Measurements from ENCODE around the gene PCOLCE2. TPM values are rescaled to one million over a fixed set of nuclear protein-coding genes. Genes with fewer than 3 reads are reported as not detected.
"Not testable (repeated sequence)": the region's sequence is repeated elsewhere in the genome, so short reads cannot be mapped to it uniquely, and the experiment has no call there.

PCOLCE2 gene
- total RNA-seq, 1 donor from 2014 or later = 1.7 TPM

DNA sequence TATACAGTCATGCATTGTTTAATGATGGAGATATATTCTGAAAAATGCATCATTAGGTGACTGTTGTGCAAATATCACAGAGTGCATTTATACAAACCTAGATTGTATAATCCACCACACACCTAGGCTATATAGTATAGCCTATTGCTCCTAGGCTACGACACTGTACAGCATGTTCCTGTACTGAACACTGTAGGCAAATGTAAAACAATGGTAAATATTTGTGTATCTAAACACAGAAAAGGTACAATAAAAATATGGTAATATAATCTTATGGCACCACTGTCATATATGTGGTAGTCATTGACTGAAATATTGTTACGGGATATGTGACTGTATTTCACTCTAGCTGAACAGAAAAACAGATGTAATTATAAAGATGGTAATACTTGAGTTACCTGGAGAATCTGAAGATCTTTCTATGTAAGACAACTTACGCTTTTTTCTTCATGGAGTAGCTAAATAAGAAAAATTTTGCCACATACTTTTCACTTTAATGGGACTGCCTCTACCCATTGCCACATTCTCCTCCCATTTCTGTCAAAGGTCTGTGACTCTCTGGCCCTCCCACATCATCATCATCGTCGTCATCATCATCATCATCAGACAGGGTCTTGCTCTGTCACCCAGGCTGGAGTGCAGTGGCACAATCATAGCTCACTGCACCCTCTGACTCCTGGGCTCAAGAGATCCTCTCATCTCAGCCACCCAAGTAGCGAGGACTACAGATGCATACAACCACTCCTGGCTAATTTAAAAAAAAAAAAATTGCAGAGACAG, 7.2 kb downstream of the PCOLCE2 start:
- TF ChIP-seq CTCF (IDR thresholded peaks at IDR 0.05; ENCODE audit: insufficient read depth, low read length, poor library complexity, severe bottlenecking) = no peak
- Histone ChIP-seq H3K27me3 (ENCODE audit: control insufficient read depth, insufficient read depth, low read length) (no peaks in the 10 kb centered on the region), H3K36me3 (ENCODE audit: control insufficient read depth, insufficient read depth, low read length) (no peaks in the 10 kb centered on the region), H3K4me3 (ENCODE audit: low read depth, low read length) (no peak overlapping the region)
- no peak for DNase-seq (ENCODE audit: low read depth)

- Histone ChIP-seq H3K27me3 (ENCODE audit: control insufficient read depth, insufficient read depth, low read length) (no peaks in the 10 kb centered on the region), H3K4me3 (ENCODE audit: low read depth, low read length) (no peak overlapping the region), H3K36me3 (ENCODE audit: control insufficient read depth, insufficient read depth, low read length) (no peaks in the 10 kb centered on the region)
- no peak for TF ChIP-seq CTCF (IDR thresholded peaks at IDR 0.05; ENCODE audit: insufficient read depth, low read length, poor library complexity, severe bottlenecking)
- DNase-seq (ENCODE audit: low read depth) = no peak
Measured at GRCh38 chr3:142878649-142879300, 10.1 kb downstream of the PCOLCE2 start.

GRCh38 chr3:142876417-142876816, 12.5 kb downstream of the PCOLCE2 start:
- no peaks in the 10 kb centered on the region for H3K36me3 ChIP-seq (ENCODE audit: control insufficient read depth, insufficient read depth, low read length)
- H3K27me3 ChIP-seq (ENCODE audit: control insufficient read depth, insufficient read depth, low read length) = no peaks in the 10 kb centered on the region
- no peak overlapping the region for H3K4me3 ChIP-seq (ENCODE audit: low read depth, low read length)
- no peak for DNase-seq (ENCODE audit: low read depth)
- no peak for TF ChIP-seq CTCF (IDR thresholded peaks at IDR 0.05; ENCODE audit: insufficient read depth, low read length, poor library complexity, severe bottlenecking)

GRCh38 chr3:142875583-142876207, 13.2 kb downstream of the PCOLCE2 start:
- no peak for TF ChIP-seq CTCF (IDR thresholded peaks at IDR 0.05; ENCODE audit: insufficient read depth, low read length, poor library complexity, severe bottlenecking)
- no peaks in the 10 kb centered on the region for H3K27me3 ChIP-seq (ENCODE audit: control insufficient read depth, insufficient read depth, low read length)
- no peaks in the 10 kb centered on the region for H3K36me3 ChIP-seq (ENCODE audit: control insufficient read depth, insufficient read depth, low read length)
- no peak for DNase-seq (ENCODE audit: low read depth)
- no peak overlapping the region for H3K4me3 ChIP-seq (ENCODE audit: low read depth, low read length)

- H3K4me3 ChIP-seq (ENCODE audit: low read depth, low read length) = no peak overlapping the region
- DNase-seq (ENCODE audit: low read depth) = no peak
- H3K36me3 ChIP-seq (ENCODE audit: control insufficient read depth, insufficient read depth, low read length) = no peaks in the 10 kb centered on the region
- TF ChIP-seq CTCF (IDR thresholded peaks at IDR 0.05; ENCODE audit: insufficient read depth, low read length, poor library complexity, severe bottlenecking) = no peak
- H3K27me3 ChIP-seq (ENCODE audit: control insufficient read depth, insufficient read depth, low read length) = no peaks in the 10 kb centered on the region
Measured at GRCh38 chr3:142875099-142875498, 13.8 kb downstream of the PCOLCE2 start.

DNA sequence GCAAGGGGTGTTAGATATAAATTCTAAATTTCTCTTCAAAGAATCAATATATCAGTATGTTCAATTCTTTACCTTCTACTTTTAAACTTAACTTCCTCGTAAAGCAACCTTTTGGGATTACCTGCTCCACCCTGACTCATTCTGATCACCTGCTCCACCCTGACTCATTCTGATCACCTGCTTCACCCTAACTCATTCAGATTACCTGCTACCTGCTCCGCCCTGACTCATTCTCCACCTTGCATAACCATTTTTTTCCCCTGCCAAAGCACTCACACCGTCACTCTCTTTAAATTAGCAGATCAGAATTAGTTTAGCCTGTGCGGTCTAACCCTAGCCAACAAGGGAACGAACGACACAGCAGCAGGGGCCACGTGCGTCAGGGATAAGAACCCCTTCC, 20.5 kb downstream of the PCOLCE2 start:
- H3K27me3 ChIP-seq (ENCODE audit: control insufficient read depth, insufficient read depth, low read length); H3K36me3 ChIP-seq (ENCODE audit: control insufficient read depth, insufficient read depth, low read length); H3K4me3 ChIP-seq (ENCODE audit: low read depth, low read length); DNase-seq (ENCODE audit: low read depth): not testable (repeated sequence)

Measured in kidney epithelial cell (primary cell).